Astrocyte of the cerebellum (primary cell): Measurements from ENCODE around the gene BRCA2.

ENCODE experiments used
- DNase-seq: peaks from one replicate; pipeline ENCODE4 v3.0.0-alpha.2; 2011; ENCODE audit warnings: low read depth
- H3K4me3 ChIP-seq: 2 replicates; pipeline ENCODE4 v1.5.1; 2011; ENCODE audit warnings: mild to moderate bottlenecking, low read depth, low read length, moderate library complexity
- in situ Hi-C: cut with HindIII; loops from 2 replicates; pipeline ENCODE4 v1.10.0; 2017; ENCODE audit warnings: low sequenced_read_pairs
- TF ChIP-seq, protein P1 (sequence below): IDR thresholded peaks from 2 replicates; pipeline ENCODE4 v1.5.1; 2012; ENCODE audit warnings: low read length, low read depth, moderate library complexity, mild to moderate bottlenecking; ENCODE audit errors: missing control alignments

BRCA2 gene, protein sequence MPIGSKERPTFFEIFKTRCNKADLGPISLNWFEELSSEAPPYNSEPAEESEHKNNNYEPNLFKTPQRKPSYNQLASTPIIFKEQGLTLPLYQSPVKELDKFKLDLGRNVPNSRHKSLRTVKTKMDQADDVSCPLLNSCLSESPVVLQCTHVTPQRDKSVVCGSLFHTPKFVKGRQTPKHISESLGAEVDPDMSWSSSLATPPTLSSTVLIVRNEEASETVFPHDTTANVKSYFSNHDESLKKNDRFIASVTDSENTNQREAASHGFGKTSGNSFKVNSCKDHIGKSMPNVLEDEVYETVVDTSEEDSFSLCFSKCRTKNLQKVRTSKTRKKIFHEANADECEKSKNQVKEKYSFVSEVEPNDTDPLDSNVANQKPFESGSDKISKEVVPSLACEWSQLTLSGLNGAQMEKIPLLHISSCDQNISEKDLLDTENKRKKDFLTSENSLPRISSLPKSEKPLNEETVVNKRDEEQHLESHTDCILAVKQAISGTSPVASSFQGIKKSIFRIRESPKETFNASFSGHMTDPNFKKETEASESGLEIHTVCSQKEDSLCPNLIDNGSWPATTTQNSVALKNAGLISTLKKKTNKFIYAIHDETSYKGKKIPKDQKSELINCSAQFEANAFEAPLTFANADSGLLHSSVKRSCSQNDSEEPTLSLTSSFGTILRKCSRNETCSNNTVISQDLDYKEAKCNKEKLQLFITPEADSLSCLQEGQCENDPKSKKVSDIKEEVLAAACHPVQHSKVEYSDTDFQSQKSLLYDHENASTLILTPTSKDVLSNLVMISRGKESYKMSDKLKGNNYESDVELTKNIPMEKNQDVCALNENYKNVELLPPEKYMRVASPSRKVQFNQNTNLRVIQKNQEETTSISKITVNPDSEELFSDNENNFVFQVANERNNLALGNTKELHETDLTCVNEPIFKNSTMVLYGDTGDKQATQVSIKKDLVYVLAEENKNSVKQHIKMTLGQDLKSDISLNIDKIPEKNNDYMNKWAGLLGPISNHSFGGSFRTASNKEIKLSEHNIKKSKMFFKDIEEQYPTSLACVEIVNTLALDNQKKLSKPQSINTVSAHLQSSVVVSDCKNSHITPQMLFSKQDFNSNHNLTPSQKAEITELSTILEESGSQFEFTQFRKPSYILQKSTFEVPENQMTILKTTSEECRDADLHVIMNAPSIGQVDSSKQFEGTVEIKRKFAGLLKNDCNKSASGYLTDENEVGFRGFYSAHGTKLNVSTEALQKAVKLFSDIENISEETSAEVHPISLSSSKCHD (N-terminal part only)

DNA sequence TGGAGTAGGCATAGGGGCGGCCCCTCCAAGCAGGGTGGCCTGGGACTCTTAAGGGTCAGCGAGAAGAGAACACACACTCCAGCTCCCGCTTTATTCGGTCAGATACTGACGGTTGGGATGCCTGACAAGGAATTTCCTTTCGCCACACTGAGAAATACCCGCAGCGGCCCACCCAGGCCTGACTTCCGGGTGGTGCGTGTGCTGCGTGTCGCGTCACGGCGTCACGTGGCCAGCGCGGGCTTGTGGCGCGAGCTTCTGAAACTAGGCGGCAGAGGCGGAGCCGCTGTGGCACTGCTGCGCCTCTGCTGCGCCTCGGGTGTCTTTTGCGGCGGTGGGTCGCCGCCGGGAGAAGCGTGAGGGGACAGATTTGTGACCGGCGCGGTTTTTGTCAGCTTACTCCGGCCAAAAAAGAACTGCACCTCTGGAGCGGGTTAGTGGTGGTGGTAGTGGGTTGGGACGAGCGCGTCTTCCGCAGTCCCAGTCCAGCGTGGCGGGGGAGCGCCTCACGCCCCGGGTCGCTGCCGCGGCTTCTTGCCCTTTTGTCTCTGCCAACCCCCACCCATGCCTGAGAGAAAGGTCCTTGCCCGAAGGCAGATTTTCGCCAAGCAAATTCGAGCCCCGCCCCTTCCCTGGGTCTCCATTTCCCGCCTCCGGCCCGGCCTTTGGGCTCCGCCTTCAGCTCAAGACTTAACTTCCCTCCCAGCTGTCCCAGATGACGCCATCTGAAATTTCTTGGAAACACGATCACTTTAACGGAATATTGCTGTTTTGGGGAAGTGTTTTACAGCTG is at the start of gene BRCA2, which contains the start of gene ZAR1L:
BRCA2 (plus strand) TSS at position 271 of the 790 bp plus-strand sequence. CDS start 953 bp downstream, outside the sequence.
ZAR1L (minus strand) TSS at position 126 of the 790 bp plus-strand sequence. CDS start 3,438 bp downstream, outside the sequence.
- H3K4me3 ChIP-seq = peak within 1 kb of the TSS; percentile 69
- in situ Hi-C loops = no loop called here
- DNase-seq = peak; percentile 66
- TF ChIP-seq, protein P1, sequence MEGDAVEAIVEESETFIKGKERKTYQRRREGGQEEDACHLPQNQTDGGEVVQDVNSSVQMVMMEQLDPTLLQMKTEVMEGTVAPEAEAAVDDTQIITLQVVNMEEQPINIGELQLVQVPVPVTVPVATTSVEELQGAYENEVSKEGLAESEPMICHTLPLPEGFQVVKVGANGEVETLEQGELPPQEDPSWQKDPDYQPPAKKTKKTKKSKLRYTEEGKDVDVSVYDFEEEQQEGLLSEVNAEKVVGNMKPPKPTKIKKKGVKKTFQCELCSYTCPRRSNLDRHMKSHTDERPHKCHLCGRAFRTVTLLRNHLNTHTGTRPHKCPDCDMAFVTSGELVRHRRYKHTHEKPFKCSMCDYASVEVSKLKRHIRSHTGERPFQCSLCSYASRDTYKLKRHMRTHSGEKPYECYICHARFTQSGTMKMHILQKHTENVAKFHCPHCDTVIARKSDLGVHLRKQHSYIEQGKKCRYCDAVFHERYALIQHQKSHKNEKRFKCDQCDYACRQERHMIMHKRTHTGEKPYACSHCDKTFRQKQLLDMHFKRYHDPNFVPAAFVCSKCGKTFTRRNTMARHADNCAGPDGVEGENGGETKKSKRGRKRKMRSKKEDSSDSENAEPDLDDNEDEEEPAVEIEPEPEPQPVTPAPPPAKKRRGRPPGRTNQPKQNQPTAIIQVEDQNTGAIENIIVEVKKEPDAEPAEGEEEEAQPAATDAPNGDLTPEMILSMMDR = no peak

DNA sequence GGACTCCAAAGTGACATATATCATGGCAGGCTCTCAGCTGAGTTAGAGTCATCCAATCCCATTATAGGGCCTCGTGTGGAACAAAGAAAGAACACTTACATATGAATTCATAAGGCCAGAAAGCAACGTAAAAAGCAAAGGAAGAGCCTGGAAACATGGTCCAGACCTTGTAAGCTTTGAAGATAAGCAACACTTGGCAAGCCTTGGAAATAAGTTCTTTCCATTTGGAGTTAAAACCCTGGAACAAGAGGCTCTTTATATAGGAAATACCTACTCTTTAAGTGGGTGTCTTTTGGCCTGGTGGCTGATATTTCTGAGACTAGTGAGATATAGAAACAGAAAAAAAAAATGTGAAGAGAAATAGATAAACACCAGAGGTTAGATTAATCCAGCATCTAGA is 49.6 kb upstream of the BRCA2 start:
- in situ Hi-C loops = no loop called here
- no peak for DNase-seq
- TF ChIP-seq, protein P1 = no peak
- no peak overlapping the region for H3K4me3 ChIP-seq

DNA sequence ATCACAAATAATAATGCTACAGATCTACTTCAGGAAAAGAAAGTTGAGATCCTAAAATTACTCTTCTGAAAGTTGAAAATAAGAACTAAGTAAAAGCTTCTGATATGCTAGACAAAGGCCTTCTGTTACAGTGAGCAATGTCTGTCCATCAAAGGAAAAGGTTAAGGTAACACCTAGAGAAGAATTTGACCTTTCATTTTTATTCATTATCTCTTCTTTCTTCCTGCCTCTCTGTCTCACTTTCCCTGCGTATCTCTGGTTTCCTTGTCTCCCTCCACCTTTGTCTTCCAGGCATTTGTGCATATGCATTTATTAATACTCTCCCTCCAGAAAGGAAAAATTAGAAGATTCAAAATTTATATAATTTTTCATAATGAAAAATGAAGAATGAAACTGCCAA is 49.2 kb upstream of the BRCA2 start:
- in situ Hi-C loops = no loop called here
- TF ChIP-seq, protein P1 = no peak
- no peak for DNase-seq
- H3K4me3 ChIP-seq = no peak overlapping the region

DNA sequence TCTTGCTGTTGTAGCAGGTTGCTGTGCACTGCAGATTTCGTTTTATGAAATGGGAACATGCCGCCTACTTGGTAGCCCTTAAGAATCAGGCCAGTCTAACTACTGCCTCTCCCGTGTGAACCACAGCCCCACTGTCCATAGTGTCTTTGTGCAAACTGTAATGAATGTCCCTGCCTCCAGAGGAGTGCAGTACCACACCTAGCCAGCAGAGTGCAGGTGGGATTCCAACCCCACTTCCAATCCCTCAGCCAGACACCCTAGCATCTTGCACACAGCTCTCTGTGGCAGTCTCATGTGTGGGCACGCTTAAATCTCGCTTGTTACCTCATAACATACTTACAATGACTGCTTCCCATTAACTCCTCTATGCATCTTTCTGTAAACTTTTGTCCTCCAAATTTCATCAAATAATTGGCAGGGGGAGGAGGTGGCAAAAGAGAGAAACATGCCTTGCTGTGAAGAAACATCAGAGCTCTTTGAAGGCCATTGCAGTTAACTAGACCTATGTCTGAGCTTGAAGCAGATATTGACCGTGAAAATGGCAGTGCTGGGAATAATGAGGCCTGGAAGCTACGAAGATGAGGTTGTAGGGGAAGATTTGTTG is 47.4 kb upstream of the BRCA2 start:
- no peak for DNase-seq
- no peak overlapping the region for H3K4me3 ChIP-seq
- in situ Hi-C loops = no loop called here
- TF ChIP-seq, protein P1 = peak; percentile 59

DNA sequence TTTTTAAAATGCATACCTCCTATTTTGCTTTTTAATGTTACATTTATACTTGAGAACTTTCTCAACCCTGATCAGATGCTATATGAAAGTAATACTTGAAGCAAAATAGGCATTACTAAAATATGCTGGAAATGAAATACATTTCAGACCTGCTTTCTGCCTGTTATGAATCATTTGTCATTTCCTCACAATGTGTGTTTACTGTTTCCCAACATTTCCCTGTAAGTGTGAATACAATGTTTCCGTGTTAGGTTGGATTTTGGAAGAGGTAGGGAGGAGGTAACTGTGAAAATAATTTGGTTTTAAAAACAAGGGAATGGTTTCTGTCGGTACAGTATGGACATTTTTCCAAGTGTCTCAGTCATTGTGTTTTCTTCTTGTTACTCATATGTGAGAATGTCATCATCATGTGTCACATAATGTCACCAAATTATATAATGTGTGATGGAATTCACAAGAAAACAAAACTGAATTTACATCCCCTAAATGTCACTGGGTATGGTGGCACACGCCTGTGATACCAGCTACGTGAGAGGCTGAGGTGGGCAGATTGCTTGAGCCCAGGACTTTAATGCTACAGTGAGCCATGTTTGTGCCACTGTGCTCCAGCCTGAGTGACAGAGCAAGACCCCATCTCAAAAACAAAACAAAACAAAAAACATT is 43.2 kb upstream of the BRCA2 start:
- no peak for DNase-seq
- in situ Hi-C loops = no loop called here
- H3K4me3 ChIP-seq = no peak overlapping the region
- TF ChIP-seq, protein P1 = no peak
